T-helper 2 cell treated with Interferon-gamma antibody and Interleukin-4, amounts not matched to agents 100 ng/mL and 5 ng/mL, for 36 hours (primary cell): Measurements from ENCODE around the gene RIN3. TPM values are rescaled to one million over a fixed set of nuclear protein-coding genes. Genes with fewer than 3 reads are reported as not detected.

Experiments
- intact Hi-C: fragments of 100-400 bp; cut with micrococcal nuclease; formaldehyde crosslinking; loops from one replicate; pipeline ENCODE4 v1.15.1; 2023
- total RNA-seq: library from RNA; stranded (reverse); gene quantifications from 2 replicates; pipeline ENCODE4 v1.2.3, GENCODE V29; 2022

The RIN3 gene
- total RNA-seq, 1 donor from 2014 or later = 35.4 TPM

DNA sequence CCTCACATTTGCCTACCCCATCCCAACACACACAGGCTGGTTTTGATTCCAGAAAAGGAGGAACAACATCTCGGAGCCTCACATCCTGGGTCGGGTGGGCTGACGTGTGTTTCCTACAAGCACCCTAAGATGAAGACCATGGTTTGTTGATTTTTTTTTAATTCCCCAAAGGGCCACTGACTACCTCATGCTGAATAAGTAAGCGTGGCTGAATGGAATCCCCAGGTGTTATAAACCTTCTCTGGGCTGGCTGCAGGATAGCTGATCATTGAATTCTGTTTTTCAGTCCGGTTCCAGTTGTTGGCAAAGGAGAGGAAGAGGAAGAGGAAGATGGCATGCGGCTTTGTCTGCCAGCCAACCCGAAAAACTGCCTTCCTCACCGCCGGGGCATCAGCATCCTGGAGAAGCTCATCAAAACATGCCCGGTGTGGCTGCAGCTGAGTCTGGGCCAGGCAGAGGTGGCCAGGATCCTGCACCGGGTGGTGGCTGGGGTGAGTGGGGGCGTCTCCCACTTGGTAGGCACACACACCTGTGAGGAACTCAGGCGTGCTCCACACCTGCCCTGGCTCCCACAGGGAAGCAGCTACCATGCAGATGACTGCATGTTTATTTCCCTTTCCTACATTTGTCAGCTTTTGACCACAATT is 42.0 kb downstream of the RIN3 start:
- intact Hi-C loops = no loop called here

DNA sequence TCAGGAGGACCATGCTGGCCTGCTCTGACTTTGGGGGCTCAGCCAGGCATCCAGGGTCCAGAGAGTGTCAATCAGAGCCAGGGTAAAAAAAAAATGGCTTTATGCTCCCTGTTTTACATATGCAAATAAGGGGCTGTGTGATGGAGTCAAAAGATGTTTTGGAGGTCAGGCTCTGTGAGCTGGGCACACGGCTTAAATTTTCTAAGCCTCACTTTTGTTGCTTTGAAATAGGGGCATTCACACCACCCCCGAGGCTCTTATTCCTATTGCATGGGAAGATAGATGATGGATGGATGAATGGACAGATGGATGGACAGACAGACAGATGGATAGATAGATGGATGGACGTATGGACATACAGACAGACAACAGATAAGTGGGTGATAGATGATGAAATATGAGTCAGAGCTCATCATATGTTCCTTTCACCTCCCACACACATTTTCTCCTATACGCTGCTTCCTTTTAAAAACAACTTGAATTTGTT is 42.7 kb downstream of the RIN3 start:
- intact Hi-C loops = no loop called here

DNA sequence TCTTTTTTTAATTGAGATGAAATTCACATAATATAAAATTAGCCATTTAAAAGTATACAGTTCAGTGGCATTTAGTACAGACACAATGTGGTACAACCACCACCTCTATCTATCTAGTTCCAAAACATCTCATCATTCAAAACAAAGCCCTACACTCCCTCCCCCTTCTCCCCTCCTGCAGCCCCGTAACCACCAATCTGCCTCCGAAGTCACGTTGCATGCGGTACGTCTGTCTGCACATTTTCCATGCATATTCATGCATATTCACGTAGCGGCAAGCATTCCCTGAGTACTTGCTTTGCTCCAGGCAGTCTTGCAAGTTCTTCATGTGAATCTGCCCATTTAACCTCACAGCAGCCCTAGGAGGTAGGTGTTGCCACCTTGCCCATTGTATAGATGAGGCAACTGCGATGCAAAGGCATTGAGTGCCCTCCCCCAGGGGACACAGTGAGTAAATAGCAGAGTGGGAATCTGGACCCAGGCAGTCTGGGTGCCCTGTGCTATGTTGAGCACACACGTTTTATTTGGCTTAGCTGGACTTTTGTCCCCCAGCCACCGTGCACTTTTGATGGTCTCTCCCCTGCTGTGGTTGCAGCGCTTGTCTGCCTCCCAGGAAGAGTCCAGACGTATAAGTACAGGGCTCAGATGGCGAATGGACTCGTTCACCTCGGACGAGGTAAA is 43.4 kb downstream of the RIN3 start:
- intact Hi-C loops = no loop called here

DNA sequence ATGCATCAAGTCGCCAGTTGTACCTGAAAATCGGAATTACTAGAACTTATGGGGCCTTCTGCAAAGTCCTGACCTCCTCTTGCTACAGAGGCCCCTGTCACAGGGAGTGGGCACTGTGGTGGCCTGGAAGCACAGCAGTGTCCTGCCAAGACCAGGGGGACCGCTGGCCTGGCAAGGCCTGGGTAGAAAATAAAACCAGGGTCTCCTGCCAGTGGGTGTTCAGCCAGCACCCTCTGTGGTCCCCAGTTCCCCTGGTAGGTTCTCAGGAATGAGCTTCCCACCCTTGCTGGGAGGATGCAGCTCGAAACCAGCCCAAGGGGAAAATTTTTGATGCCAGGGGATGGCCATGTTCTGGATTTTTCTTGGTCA is 43.9 kb downstream of the RIN3 start:
- intact Hi-C loops = no loop called here

DNA sequence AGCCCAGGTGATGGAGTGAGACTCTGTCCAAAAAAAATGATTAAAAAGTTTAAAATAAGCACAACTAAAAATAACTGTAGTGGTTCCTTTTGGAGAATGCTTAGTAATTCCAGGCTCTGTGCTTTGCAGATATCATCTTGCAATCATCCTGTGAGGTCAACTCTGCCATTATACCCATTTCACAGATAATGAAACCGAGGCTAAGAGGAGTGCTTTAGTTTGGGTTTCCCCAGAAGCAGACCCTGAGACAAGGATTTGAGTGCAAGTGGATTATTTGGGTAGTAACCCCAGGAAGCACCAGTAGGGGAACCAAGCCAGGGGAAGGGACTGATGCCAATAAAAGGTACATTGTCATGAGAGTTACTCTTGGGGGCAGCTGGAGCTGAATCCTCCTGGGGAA is 44.7 kb downstream of the RIN3 start:
- intact Hi-C loops = loop anchor here (2.0 kb wide), 1 partner anchor 28 kb away; no protein-coding TSS in a partner anchor

DNA sequence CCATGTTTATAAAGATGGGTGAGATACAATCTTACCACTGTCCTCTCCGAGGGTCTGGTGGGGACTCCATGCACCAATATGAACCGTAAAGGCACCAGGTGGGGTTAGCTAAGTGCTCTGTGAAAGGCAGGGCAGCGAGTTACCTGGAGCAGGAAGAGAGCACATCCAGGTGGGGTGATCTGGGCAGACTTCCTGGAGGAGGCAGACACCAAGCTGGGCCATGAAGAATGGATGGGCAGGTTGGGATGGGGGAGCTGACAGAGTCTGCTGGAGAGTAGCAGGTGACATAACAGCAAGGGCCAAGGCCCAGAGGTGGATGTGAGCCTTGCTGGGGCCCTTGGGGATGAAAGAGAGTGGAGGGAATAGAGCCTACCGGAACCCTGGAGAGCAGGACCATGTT is 45.9 kb downstream of the RIN3 start:
- intact Hi-C loops = loop anchor here (2.0 kb wide), 1 partner anchor 27 kb away; no protein-coding TSS in a partner anchor

DNA sequence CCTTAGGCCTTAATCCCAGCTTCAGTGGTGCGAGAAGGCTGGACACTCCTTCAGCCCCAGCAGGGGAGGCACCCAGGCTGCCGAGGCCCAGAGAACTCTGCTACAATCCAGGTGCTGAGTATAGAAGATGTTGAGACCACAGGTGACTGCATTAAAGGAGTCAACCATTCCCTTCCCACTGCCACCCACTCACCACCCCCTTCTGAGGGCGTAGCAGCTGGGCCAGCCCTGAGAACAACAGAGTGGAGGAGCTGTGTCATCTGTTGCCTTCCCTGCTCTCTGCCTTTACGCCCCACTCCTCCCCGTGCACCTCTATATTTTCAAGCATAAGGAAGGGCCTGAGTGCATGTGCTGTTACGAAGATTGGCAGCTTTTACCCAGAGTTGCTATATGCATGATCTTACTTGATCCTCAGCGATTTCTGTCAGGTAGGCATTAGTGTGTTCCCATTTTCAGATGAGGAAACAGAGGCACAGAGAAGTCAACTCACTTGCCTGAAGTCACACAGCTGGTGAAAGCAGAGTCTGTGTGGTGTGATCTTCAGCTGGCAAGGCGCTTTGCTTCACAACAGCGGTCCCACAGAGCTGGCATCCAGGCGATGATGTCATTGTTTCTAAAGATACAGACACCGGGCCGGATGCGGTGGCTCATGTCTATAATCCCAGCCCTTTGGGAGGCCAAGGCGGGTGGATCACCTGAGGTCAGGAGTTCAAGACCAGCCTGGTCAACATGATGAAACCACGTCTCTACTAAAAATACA is 46.7 kb downstream of the RIN3 start:
- intact Hi-C loops = no loop called here

DNA sequence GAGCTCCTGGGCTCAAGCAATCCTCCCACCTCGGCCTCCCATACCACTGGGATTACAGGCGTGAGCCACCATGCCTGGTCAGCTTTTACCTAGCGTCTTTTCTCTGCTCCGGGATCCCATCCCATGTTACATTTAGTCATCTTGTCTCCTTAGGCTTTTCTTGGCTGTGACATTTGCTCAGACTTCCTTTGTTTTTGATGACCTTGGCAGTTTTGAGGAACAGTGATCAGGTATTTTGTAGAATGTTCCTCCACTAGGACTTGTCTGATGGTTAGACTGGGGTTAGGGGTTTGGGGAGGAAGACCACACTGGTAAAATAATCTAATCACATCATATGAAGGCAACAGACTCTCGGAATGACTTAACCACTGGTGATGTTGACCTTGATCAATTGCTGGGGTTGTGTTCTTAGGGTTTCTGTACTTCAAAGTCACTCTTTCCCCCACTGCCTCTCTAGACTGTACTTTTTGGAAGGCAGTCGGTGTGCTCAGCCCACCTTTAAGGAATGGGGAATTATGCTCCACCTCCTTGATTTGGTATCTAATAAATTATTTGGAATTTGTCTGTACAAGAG is 48.4 kb downstream of the RIN3 start:
- intact Hi-C loops = no loop called here

DNA sequence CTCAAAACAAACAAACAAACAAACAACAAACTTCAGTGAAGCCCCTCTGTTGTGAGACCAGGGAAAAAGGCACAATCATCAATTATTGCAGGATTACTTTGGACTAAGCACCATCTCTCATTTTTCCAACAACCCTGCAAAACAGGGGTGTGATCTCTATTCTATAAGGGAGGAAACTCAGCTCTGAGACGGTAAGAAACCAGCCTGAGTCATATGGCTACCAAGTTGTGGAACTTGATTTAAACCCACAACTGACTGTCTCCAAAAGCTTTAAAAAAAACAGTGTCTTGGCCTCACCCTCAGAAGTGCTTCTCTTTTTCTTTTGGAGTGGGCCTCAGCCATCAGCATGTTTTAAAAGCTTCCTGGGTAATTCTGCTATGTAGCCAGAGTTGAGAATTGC is 49.8 kb downstream of the RIN3 start:
- intact Hi-C loops = loop anchor here (1.0 kb wide), 1 partner anchor 88 kb away; no protein-coding TSS in a partner anchor

DNA sequence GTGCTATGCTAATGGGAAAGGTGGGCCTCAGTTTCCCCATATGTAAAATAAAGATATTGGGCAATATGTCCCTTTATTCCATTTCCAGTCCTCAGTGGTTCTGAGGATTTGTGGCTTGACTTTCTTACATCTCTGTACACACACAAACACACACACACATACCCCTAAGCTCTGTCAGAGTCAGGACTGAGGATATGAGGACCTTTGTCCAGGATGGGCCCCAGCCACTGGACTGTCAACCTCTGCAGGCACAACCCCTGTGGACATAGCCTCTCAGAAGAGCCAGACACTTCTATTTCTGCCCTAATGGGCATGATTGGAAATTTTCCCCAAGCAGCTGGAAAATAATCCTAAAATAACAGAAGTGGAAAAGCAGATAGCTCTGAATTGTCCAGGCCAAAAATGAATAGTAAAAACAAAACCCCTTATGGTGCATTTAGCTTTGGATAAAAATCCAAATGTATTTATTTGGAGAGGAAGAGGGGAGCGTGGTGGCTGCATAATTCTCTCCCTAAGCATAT is 50.2 kb downstream of the RIN3 start:
- intact Hi-C loops = loop anchor here (1.0 kb wide), 1 partner anchor 87 kb away; no protein-coding TSS in a partner anchor

DNA sequence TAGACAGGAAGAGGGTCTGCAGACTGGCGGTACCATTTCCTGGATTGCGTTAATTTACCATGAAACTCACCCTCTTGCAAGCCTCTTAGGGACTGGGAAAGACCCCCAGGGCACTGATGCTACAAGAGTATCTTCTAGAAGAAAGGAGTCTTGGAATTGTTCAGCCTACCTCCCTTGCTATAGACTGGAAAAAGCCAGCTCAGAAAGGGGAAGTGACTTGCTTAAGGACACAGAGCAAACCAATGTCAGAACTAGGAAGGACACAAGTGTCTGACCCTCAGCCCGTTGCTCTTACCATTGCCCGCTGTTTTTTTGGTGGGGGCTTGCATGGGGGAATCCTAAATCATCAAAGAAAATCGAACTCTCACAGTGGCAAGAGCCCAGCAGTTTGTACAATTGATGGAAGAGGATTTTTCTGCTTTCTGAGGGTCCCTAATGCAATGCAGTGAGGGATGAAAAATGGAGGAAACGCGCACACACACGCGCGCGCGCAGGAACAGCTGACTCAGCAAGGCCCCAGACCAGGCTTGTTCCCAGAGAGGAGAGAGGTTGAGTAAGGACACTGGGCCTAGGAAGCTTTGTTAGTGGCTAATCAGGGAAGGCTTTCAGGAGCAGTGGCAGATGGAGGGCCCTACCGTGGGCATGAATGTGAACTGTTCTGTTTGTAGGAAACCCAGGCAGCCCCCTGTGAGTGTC is 50.9 kb downstream of the RIN3 start:
- intact Hi-C loops = no loop called here

DNA sequence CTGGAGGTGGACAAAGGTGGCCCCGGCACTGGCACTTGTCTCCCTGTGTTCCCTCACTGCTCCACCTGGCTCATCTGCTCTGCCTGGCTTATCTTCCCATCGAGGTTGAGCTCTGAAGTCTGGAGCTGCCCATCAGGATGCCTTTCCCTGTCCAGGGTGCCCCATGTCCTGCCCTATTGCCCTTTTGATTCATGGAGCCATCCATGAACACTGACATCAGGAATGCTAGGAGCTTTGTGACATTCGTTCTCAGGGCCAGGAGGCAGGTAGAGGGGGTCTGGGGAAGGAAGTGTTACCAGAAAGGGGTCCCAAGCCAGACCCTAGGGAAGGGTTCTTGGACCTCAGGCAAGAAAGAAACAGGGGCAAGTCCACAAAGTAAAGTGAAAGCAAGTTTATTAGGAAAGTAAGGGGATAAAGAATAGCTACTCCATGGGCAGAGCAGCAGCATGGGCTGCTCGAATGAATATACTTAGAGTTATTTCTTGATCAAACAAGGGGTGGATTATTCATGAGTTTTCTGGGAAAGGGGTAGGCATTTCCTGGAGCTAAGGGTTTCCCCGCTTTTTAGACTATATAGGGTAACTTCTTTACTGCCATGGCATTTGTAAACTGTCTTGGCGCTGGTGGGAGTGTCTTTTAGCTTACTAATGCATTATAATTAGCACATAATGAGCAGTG is 51.6 kb downstream of the RIN3 start:
- intact Hi-C loops = no loop called here

DNA sequence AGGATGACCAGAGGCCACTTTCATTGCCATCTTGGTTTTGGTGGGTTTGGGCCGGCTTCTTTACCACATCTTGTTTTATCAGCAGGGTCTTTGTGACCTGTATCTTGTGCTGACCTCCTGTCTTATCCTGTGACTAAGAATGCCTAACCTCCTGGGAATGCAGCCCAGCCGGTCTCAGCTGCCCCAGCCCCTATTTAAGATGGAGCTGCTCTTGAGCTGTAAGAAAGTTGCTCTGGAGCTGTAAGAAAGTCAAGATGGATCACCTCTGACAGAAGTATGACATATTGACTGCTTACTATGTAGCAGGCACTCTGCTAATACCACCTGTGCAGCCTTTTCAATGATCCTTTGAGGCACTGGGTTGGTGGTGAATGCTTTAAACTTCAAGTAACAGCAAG is 52.1 kb downstream of the RIN3 start:
- intact Hi-C loops = no loop called here

DNA sequence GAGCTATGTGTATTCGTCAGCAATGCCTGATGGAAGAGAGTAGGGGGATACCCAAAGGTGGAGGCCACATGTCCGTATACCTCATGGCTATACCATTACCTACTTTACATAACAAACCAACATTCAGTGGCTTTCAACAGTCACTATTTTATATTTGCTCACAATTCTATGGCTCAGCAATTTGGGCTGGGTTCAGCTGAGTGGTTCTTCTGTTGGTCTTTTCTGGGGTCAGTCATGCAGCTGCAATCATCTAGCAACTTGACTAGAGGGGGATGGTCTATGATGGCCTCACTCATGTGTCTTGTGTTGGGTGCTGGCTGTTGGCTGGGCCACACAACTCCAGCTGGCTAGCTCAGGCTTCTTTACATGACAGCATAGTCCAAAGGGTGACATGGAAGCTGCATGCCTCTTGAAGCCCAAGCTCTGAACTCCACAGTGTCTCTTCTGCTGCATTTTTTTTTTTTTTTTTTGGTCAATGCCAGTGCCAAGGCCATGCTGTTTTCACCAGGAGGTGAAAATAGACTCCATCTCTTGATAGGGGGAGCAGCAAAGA is 53.7 kb downstream of the RIN3 start:
- intact Hi-C loops = no loop called here

DNA sequence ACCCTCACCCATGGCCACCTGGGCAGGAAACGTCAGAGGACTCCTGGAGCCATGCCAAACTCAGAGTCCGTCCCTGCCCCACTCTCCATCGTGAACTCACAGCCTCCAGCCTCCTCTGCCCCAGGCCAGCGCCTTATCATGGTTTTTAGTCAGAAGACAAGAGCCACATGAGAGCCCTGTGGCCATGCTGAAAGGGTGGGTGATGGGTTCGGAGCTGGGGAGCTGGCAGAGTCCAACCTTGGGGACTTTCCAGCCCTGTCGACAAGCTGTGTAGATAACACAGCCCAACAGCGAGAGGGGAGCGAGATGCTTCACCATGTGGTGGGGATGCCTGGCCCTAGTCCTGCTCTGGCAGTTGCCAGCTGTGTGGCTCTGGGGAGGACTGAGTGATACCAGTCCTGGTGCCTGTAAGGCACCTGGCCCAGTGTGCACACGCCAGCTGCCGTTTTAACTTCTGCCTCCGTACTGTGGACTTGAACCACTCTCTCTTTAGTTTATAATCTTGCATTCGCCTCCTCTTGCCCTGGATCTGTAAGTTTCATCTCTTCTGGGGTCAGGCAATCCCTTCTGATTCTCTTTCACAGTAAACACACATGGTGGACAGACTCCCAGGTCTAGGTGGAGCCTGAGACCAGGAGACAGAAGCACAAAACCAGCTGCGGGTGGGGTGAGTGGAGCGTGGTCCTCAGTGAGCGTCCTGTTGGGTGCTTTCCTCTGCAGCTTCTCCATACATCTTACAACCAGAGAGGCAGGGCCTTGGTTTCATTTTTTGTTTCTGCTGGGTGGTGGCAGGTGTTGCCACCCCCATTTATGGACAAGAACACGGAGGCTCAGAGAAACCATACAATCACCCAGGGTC is 55.3 kb downstream of the RIN3 start:
- intact Hi-C loops = no loop called here

DNA sequence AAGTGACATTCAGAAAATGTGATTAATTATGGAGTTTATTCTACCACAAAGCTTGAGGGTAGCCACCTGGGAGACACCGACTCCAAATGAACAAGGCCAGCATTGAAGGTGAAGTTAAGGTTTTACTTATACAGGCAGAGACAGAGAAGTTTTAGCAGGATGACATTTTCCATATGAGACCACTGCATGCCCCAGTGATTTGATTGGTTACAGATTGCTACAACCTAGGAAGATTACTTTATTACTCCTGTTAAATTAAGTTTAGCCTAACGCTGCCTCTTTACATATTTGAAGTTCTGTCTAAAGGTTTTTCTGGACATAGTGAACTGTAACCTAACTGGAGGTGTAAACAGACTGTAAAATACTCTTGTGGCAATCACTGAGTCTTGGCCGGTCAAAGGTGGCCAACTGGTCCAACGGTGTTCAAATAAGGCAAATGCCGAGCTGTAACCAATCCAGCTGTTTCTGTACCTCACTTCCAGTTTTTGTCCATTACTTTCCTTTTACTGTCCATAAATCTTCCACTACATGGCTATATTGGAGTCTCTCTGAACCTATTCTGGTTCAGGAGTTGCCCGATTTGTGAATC is 57.2 kb downstream of the RIN3 start:
- intact Hi-C loops = no loop called here

DNA sequence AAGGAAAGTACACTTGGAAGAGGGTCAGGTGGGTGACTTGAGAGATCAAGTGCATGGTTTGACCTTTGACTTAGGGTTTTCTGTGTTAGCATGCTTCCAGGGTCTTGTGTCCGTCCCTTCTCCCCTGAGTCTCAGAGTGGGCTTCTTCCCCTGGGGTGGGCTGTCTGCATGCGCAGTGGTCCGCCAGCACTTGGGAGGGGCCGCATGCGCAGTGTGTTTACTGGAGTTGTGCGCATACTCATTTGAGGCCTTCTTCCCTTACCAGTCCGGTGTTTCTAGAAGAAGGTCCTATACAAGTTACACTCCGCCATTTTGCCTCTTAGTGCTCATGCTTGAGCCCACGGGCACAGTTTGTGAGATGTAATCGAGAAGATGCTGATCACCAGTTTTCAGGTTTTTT is 58.5 kb downstream of the RIN3 start:
- intact Hi-C loops = no loop called here

DNA sequence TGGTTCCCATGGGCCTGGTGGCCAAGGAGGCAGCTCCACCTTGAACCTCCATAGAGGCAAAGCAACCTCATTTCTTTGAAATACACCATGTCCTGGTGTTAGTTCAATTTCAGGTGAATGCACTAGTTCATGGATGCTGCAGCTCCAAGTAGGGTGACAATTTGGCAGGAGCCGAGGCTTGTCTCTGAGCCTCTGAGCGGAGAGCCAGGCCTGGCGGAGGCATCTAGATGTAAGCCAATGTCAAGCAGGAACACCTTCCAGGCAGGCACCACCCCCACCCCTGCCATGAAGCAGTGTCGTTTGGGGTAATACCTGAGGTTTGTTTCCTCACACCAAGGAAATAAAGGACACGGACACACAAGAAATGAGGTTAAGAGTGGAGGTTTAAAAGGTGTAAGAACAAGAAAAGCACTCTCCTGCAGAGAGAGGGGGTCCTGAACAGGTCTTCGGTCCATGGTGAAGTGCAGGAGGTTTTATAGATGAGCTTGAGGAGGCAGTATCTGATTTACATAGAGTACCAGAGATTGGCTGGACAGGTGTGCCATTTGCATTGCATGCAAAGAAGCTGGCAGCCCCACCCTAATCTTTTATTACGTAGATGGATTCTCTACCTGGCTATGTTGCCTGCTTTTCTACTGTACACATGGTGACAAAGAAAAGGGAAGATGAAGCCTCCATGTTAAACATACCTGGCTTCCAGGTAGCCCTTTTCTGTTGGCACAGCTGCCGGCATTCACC is 60.3 kb downstream of the RIN3 start:
- intact Hi-C loops = no loop called here
